ENCODE data around the gene C2CD4C.

DNA sequence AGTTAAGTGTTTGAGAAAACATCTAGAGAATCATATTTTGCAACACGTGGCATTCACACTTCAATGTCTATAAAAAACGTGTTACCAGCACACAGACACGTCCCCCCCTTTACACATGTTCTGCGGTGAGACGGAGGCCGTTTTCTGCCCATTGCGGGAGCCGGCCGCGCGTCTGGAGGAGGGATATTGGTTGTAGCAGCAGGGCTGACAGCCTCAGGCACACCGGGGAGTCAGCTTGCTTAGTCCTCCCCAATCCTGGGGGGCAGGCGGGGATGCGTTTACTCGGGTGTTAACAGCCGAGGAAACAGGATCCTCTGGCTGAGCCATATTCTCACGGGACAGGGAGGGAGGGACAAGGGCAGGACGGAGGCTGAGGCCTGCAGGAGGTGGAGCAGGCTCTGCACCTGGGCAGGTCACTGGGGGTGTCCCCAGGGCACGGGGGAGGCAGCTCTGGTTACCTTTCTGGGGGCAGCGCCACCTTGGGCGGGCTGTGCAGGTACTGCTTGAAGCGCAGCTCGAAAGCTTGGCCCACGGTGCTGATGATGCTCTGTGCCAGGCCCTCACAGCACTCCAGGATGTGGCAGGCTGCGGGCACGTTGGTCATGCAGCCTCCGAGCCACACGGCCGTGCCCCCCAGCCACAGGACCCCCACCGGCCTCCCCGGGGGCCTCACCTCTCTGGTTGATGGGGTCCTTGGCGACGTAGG lies 26.9 kb upstream of the C2CD4C start:
- TF ChIP-seq SIN3A (IDR thresholded peaks at IDR 0.05; ENCODE audit: borderline replicate concordance, insufficient read depth, low read depth, low read length) = no peak
- TF ChIP-seq, protein P1, sequence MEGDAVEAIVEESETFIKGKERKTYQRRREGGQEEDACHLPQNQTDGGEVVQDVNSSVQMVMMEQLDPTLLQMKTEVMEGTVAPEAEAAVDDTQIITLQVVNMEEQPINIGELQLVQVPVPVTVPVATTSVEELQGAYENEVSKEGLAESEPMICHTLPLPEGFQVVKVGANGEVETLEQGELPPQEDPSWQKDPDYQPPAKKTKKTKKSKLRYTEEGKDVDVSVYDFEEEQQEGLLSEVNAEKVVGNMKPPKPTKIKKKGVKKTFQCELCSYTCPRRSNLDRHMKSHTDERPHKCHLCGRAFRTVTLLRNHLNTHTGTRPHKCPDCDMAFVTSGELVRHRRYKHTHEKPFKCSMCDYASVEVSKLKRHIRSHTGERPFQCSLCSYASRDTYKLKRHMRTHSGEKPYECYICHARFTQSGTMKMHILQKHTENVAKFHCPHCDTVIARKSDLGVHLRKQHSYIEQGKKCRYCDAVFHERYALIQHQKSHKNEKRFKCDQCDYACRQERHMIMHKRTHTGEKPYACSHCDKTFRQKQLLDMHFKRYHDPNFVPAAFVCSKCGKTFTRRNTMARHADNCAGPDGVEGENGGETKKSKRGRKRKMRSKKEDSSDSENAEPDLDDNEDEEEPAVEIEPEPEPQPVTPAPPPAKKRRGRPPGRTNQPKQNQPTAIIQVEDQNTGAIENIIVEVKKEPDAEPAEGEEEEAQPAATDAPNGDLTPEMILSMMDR (IDR thresholded peaks at IDR 0.05) = no peak
- TF ChIP-seq, protein P2, sequence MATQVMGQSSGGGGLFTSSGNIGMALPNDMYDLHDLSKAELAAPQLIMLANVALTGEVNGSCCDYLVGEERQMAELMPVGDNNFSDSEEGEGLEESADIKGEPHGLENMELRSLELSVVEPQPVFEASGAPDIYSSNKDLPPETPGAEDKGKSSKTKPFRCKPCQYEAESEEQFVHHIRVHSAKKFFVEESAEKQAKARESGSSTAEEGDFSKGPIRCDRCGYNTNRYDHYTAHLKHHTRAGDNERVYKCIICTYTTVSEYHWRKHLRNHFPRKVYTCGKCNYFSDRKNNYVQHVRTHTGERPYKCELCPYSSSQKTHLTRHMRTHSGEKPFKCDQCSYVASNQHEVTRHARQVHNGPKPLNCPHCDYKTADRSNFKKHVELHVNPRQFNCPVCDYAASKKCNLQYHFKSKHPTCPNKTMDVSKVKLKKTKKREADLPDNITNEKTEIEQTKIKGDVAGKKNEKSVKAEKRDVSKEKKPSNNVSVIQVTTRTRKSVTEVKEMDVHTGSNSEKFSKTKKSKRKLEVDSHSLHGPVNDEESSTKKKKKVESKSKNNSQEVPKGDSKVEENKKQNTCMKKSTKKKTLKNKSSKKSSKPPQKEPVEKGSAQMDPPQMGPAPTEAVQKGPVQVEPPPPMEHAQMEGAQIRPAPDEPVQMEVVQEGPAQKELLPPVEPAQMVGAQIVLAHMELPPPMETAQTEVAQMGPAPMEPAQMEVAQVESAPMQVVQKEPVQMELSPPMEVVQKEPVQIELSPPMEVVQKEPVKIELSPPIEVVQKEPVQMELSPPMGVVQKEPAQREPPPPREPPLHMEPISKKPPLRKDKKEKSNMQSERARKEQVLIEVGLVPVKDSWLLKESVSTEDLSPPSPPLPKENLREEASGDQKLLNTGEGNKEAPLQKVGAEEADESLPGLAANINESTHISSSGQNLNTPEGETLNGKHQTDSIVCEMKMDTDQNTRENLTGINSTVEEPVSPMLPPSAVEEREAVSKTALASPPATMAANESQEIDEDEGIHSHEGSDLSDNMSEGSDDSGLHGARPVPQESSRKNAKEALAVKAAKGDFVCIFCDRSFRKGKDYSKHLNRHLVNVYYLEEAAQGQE (IDR thresholded peaks at IDR 0.05; ENCODE audit: insufficient read depth in 1 of 2, low read depth in 2 of 2, low read length in 1 of 2) = no peak
- TF ChIP-seq POLR2AphosphoS5 (IDR thresholded peaks at IDR 0.05; ENCODE audit: low read depth, low read length) = no peak
